ENCODE measurements around the gene SPOCK1.

Gene SPOCK1

DNA sequence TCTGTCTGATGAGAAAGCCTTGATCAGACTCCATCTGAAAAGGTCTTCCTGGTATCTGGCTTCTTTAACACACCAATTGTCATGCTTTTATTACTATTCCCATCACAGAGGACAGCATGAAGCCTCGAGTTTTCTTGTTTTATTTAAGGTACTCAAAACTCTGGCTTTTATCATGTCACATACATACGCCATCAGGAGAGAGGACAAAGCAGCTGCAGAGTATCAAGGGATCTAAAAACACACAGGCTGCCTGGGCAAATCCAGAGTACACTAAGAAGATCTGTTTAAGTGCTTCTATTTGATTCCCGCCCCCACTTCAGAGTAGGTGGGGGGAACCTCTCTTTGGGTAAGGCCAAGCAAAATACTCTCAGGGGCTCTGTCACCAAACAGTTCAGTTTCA is 277.2 kb downstream of the SPOCK1 start:
- no peak for DNase-seq (ENCODE audit: low spot score)

DNA sequence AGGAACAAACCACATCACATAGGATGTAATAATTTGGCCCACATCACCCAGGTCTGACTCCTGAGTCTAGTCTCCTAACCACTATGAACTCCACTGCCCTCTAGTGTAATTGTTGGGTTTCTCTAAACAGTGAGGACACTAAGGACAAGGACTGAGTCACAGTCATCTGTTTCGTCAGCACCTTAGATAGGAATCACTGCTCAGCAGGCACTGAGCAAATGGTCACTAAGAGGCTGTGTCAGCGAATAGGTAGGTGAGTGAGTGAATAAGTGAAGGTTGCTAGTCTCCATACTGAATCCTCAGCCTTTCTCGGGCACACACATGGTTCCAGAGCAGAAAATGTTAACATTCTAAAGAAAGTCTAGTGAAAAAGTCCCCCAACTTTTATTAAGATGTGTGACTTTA is 278.6 kb downstream of the SPOCK1 start:
- DNase-seq (ENCODE audit: low spot score) = peak; percentile 68

DNA sequence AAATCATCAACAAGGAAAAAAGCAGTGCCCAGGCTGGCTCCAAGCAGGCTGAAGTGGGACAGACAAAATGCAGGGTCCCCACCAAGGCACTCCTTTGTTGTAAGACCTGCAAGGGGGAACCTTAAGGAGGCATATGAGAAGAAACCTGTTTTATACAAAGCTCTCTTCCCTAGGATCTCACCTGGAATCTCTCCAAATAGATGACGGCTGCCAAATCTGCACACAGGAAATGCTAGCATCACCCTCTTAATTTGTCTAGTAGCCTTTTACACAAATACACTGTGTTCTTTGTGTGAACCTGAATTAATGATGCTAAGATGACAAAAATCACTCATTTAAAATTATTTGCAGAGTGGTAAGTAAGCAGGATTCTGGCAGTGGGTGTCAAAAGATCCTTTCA is 280.2 kb downstream of the SPOCK1 start:
- DNase-seq (ENCODE audit: low spot score) = no peak

DNA sequence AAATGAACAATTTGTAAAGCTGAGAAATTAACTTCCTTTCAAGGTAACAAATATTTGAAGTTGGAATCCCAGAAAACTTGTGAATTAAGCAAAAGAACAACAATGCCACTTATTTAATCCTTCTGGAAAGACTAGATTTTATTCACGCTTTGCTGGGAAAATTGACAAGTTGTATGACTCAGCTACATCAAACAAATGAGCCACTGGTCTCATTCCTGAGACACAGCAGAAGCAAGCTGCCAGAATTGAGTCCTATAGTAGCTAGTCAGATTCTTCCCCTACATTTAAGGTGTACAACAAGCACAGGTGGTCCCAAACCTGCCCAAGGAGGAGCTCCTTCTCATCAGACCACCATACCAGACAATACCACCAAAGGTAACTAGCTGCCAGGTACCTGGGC is 280.7 kb downstream of the SPOCK1 start:
- DNase-seq (ENCODE audit: low spot score) = peak; percentile 44

DNA sequence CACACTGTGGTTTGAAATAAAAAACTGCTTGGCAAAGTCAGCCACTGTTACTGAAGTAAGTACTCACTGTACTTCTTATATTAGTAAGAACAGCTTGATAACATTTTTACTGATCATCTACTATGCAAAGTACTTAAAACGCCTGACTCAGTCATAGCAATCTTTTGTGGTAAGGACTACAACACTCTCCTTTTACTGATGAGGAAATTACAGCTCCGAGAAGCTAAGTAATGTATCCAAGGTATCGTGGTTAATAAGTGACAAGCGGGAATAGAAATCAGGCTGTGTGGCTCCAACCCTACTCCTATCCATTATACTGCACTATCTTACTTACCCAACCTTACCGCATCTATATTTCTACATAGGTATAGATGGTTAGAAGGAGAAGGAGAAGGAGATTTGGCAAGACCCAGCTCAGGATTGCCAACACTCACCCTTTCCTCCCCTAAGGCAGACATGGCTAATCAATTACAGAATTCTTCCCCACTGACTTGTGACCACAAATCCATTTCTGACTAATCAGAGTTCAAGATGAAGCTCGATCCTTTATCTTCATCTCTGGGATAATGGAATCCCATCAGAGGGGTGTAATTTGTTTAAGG is 281.4 kb downstream of the SPOCK1 start:
- DNase-seq (ENCODE audit: low spot score) = no peak

DNA sequence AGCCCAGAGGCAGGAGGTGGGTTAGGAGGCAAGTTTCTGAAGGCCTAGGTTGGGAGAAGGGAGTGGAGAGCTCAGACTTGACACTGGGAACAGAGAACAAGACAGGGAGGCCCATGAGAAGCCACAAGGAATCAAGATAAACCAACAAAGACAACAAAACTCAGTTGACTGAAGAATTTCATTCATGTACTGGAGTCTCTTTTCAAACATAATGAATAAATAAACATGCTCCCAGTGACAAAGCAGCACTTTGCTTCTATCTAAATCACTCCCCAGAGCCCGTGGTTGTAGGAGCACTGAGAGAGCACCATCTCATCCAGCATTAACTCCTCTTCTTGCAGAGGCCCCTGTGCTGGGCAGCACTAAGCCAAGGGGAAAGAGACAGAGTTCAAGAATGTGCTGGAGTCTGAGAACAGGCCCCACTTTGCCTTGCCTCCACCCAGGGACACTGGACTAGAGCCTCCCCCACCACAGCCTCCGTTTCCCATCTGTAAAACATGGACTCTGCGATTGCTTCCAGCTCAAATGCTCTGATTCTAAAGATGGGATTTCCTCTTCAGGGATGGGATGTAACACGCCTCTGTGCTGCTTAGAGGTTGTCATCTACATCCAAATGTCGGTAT is 282.0 kb downstream of the SPOCK1 start:
- DNase-seq (ENCODE audit: low spot score) = no peak

DNA sequence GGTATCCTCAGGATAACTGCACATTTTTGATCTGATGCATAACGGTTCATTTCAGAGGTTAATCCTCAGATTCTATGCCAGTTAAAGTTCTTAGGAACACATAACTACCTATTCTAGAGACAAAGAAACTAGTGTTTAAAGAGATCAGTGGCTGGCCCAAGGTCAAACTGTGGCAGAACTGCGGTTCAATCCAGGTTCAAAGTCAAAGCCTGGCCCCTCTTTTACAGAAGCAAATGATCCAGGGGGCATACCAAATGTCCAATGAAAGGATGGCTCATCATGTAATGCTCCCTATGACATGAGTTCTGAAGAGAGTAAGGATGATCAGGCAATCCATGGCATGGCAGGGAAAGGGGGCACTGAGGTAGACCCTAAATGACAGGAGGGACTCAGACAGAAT is 283.3 kb downstream of the SPOCK1 start:
- no peak for DNase-seq (ENCODE audit: low spot score)

DNA sequence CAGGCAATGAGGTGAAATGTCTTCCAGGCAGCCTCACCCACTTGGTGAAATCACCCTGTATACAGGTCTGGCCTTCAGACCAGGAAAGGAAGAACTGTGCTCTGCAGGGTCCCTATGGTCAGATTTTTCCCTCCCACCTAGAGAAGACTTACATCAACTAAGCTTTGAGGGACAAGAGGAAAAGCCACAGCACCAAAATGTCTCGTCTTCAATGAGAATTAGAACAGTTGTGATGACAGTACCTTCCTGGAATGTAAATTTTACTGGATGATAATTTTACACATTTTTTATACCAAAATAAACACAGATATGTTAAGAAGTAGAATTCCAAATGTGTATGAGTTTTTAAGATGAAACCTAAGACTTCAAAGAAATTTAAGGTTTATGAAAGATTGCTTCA is 283.9 kb downstream of the SPOCK1 start:
- DNase-seq (ENCODE audit: low spot score) = no peak

DNA sequence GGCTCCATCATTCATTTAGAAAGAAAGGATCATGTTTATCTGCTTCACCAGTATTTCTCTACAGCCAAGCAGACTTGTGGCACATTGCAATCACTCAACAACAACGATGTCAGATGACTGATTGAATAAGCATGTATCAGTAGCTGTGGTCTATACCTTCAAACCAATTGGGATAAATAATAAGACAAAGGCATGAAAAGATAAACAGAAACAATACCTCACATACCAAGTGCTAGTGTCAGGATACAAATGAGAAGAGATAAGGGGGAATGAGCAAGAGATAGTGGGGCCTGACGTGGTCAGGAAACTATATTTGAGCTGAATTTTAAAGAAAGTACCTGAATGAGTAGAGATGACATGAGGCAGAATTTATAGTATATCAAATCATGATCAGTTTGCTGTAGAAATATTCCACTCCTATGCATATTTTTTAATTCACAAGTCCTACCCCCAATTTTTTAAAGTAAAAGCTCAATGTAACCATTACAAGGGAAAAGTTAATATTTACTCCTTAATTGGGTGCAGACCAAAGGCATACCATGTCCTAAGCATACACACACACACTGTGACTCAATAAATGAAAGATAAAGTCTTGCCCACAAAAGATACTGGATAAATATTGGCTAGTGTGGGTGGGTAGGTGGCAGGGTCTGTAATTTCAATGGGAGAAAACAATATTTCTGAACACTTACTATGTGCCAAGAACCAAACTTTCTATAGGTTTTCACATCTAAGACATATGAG is 284.5 kb downstream of the SPOCK1 start:
- DNase-seq (ENCODE audit: low spot score) = no peak

DNA sequence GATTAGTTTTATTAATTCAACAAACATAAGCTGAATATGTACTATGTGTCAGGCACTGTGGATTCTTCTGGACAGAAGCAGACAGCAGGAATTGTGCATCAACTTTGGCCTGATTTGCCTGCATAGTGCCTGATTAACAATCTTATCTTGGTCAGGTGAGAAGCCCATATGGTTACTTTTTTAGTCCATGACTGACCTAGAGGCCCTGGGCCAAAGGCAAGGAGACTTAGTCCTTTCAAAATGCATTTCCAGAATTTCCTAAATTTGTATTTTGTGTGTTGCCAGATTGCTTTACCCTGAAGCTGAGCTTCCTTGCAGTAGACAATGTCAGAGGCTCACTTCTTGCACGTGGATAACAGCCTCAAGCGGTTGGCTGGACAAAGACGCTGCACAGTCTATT is 286.7 kb downstream of the SPOCK1 start:
- no peak for DNase-seq (ENCODE audit: low spot score)

DNA sequence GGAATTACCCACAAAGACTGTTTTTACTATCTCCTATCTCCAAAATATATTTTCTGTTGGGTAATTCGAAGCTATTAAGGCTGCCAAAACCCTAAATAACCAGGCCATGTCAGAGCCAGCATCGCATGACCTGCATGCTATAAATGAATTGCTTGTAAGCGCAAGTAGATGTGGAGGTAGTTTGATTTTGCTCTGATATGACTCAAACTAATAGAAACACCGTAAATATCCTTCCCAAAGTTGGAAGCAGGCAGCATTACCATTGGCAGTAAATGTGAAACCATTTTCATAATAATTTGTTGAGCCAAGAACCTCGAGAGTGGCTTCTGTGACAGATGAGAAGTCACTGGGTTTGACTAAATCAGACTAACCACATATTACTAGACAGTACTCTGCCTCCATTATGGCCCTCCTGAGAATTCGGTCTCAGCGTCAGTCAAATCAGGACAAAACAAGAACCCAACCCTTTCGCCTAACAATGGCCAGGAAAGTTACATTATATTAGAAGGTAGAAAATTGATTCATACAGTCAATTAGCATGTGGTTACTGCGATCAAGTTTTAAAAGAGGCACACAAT is 289.8 kb downstream of the SPOCK1 start:
- no peak for DNase-seq (ENCODE audit: low spot score)

DNA sequence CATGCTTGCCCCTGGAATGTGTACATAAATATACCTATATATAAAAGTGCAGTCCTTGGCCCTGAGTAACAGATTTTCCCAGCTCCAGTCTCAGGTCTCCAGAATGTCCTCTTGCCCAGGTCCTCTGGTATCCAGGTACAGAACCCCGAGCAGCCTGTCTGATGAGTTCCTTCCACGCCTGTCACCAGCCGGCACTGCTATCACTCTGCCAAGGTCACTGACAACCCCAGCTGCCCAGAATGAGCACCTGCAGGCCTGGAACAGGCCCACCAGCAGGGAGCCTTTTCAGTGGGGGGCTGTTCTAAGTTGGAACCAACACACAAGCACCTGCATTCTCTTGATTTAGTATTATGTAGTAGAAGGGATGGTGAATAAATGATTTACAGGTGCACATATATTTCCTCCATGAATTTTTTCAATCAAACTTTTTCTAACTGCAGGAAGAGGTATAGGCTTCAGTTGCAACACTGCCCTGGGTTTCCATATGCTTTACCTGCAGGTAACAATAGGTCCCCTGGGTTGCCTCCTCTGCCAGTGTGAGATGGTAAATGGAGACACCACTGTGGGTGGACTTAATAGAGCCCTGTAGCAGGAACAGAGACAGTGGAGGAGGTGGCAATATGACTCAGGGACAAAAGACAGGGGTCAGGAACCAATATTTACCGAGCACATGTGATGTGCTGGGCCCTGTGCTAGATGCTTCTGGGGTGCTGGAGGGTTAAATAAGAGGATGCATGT is 291.9 kb downstream of the SPOCK1 start:
- no peak for DNase-seq (ENCODE audit: low spot score)

DNA sequence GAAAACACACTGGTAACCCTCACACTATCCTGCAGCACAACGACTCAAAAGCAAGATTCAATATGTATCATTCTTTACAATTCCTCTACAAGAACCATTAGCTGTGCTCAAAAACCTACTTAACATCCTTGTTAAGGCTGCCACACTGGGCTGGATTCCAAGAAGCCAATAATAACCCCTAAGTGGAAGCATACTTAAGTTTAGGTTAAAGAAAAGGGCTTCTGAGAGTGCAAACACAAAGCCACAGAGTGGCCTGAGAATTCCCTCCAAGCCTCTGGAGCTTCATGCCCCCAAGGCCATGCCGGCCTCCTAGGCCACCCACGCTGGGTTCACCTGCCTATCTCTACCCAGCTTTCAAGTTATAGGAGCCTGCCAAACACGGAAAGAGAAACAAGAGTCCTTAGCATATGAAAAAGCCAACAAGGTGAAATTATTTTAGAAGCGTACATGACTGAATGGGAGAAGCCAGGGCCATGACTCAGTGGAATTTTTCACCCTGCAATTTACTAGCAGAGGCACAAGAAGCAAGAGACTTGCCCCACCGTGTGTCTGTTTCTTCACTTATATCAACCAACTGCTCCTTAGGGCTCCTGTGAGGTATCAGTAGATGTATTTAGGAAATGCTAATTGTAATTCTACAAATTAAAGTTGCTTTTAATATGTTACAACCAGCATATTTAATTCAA is 293.0 kb downstream of the SPOCK1 start:
- DNase-seq (ENCODE audit: low spot score) = no peak

DNA sequence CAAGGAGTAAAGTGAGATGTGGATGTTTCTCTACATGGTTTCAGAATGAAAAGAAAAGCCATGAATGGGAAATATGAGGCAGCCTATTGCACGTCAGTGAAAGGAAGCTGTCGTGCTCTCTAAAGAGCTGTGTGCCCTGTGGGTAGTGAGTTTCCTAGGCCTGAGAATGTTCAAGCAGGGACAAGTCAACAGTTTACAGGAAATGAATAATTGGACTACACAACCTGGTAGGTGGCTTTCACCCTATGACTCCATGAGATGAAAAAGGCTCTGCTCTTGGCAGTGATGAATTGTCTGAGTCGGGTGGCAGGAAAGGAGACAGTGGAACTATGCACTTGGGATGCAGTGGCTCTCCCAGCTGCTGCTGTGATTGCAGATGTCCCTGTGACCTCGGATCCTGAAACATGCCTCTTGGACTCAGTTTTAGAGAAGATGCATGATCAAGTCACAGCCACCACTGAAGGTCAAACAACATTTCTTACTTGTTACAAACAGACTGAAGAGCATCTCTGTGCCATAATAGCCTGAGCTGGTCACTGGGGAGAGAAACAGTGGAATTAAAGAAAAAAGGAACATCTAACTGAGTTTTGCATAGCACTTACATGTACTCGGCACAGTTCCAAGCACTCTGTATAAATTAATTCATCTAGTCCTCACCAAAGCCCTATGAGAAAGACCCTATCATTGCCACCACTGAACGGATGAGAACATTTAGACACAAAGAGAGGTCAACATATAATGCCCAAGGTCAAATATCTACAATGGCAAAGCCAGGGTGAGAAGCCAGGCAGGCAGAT is 293.7 kb downstream of the SPOCK1 start:
- DNase-seq (ENCODE audit: low spot score) = no peak

DNA sequence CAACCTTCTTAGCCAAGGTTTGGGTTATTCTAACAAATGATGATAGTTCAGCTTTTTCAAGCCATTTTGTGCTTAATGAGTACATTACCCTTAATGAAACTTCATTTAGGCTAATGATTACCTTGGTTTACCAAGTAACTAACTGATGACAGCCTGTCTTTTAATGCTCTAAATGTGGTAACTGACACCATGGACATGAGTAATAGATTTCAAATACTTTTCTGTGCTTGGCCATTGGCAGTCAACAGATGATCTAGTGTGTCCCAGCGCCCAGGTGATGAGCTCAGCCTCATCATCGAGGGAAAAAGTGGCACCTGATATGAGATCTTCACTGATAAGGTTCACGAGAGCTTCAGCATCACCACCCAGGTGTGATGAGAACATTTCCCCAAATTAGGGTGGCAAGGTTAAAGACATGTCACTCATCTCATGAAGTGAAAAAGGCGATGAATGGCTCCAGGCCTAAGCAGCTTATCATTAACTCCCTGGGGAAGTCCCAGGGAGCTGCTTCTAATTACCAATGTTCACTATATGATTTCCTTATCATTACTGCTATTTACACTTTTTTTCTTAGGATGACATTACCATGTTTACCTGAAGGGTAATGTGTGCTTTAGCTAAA is 296.0 kb downstream of the SPOCK1 start:
- DNase-seq (ENCODE audit: low spot score) = no peak

DNA sequence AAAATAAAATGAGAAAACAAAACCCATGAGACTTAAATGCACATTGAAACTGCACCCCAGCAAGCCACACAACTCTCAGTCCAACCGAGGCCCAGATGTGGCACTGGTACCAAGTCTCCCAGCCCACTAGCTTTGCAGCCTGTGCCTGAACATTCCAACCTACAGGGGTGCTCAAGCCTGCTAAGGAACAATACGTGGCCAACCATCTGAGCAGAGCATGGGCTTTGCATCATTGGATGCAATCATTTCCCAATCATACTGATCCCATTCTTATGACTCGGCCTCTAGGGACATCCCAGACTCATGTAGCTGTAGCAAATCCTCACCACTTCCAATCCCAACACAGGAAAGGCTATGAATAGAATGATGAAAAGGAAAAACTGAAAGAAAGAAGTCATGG is 297.2 kb downstream of the SPOCK1 start:
- DNase-seq (ENCODE audit: low spot score) = peak; percentile 17

DNA sequence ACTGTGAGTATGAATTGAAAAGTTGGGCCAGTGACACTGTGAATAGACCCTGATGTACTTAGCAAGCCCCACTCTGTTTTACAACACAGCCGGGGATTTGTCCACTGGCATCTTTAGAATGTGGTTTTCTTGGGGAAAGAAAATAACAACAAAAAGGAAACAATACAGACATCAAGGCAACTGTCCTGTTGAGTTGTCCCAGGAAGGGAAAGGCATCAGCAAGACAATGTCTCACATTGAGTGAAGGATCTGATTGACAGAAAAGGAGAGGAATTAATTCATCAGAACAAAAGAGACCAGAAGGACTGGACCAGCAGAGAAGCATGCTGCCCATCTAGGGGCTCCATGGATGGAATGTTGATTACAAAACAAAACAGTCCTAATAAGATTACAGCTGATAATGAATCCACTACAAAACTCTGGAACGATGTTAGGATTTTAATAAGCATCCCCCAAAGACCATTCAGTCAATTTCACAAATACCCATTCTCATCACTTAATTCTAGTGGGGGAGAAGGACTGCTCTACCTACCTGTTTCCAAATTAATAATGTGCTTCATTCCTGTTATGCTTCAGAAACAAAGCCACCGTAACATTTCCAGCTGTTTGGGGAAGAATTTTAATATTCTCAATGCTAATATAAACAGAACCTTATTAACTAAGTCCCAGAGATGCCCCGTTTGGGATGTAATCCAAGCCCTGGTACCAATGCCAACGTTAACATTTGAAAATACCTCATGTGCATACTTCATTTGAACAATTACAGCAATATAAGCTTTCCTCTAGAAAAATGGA is 298.0 kb downstream of the SPOCK1 start:
- no peak for DNase-seq (ENCODE audit: low spot score)

DNA sequence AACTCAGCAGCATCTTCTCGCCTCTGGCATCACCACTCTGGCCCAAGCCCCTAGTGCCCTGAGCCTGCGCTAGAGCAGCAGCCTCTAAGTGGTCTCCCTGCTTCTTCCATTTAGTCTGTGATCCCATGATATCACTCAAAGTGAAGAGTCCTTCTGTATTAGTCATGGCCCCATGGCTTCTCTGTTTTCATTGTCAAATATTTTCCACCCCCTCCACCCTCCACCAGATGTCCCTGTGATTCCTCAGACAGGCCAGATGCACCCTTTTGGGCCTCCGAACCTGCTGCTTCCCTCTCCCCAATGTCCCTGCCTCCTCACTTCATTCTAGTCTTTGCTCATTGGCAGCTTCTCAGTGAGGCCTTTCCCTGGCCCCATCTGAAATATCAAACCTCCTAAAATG is 299.2 kb downstream of the SPOCK1 start:
- DNase-seq (ENCODE audit: low spot score) = peak; percentile 66

DNA sequence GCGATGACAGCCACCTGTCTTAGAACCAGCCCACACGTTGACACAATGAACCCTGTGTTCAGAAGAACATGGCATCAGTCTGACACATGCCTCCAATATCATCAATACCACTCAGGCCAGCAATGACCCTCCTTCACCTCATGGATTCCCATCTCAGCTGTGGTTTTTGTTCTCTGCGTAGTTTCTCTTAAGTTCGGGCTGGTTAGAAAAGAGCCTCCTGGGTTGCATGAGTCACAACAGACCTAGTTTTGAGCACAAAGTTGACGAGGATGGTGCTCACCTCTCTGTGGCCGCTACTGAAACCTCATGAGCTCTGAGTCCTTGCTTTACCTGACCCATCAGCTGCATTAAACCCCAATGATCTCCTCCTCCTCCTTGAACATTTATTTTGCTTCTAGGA is 299.9 kb downstream of the SPOCK1 start:
- no peak for DNase-seq (ENCODE audit: low spot score)

DNA sequence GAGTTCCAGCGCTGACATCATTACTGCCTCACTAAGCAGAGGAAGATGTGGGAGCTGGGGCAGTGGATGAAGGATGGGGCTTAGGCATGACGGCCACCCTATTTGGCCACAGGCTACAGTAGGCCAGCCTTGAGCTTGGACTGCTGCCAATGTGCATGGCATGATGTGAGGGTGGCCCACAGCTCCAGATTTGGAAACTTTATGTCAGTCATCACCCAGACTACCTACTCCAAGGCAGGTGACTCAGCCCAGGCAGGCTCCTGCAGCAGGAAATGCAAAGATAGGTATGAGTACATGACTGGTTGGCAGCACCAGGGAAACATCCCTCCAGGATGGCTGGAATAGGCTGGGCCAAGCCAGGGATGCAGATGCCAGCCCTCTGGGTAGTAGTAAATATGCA is 303.6 kb downstream of the SPOCK1 start:
- DNase-seq (ENCODE audit: low spot score) = no peak

Data from AG08396 (cell line).